ENCODE measurements around the gene HAT1.

GRCh38 chr2:171882089-171882769, 40.0 kb upstream of the HAT1 start:
- TF ChIP-seq CTCF (conservative IDR thresholded peaks at IDR 0.05) (no peak), ZFX (IDR thresholded peaks at IDR 0.05) (no peak)
